ENCODE data around the gene DMBX1.

DNA sequence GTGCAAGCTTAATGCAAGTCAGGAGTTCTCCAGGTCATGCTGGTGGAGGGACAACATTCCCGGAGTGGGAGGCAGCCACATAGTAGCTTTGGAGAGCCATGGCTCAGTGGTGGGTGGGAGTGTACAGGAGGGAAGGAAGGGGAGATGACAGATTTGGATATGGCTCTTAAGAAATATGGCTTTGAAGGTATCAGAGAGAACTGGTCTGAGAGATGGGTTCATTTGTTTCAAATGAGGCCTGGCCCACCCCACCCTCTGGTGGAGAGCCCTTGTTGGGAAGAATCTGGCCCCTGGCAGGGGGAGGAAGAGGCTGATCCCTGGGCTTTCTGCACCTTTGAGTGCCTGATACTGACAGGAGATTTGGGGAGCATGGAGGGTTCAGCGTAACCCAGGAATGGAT, 6.1 kb downstream of the DMBX1 start:
- TF ChIP-seq, protein P1, sequence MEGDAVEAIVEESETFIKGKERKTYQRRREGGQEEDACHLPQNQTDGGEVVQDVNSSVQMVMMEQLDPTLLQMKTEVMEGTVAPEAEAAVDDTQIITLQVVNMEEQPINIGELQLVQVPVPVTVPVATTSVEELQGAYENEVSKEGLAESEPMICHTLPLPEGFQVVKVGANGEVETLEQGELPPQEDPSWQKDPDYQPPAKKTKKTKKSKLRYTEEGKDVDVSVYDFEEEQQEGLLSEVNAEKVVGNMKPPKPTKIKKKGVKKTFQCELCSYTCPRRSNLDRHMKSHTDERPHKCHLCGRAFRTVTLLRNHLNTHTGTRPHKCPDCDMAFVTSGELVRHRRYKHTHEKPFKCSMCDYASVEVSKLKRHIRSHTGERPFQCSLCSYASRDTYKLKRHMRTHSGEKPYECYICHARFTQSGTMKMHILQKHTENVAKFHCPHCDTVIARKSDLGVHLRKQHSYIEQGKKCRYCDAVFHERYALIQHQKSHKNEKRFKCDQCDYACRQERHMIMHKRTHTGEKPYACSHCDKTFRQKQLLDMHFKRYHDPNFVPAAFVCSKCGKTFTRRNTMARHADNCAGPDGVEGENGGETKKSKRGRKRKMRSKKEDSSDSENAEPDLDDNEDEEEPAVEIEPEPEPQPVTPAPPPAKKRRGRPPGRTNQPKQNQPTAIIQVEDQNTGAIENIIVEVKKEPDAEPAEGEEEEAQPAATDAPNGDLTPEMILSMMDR (IDR thresholded peaks at IDR 0.05), result no peak
- TF ChIP-seq EZH2 (IDR thresholded peaks at IDR 0.05; ENCODE audit: borderline replicate concordance, insufficient read depth, low read depth, low read length, poor library complexity, severe bottlenecking), result no peak
